Measurements from ENCODE around the gene C20orf96.

- TF ChIP-seq SMC3 (conservative IDR thresholded peaks at IDR 0.05; ENCODE audit: poor library complexity) (no peak), CTCF (IDR thresholded peaks at IDR 0.05; ENCODE audit: poor library complexity, severe bottlenecking) (no peak), REST (IDR thresholded peaks at IDR 0.05; ENCODE audit: borderline replicate concordance) (no peak), RAD21 (conservative IDR thresholded peaks at IDR 0.05) (no peak), TAF1 (IDR thresholded peaks at IDR 0.05; ENCODE audit: low read depth) (no peak), EP300 (conservative IDR thresholded peaks at IDR 0.05; ENCODE audit: poor library complexity, severe bottlenecking) (no peak), POLR2AphosphoS5 (IDR thresholded peaks at IDR 0.05) (no peak), EZH2 (IDR thresholded peaks at IDR 0.05; ENCODE audit: borderline replicate concordance, insufficient read depth, low read length, poor library complexity, severe bottlenecking) (no peak)
Measured at GRCh38 chr20:298776-299391, 8.3 kb upstream of the C20orf96 start.

Measured in neural cell (in vitro differentiated cells).